GM12801 (cell line): Measurements from ENCODE around the gene VPS72.

Source experiments
- CTCF ChIP-seq: IDR thresholded peaks from one replicate; pipeline ENCODE4 v1.5.1; 2011; ENCODE audit warnings: control low read depth; ENCODE audit not compliant: insufficient read length; ENCODE audit errors: extremely low read depth

The VPS72 gene

GRCh38 chr1:151193304-151193703 lies 3.3 kb upstream of the VPS72 start:
- TF ChIP-seq CTCF: no peak

- no peak for TF ChIP-seq CTCF
These were observed 2.0 kb upstream of the VPS72 start for GRCh38 chr1:151192047-151192446.

- TF ChIP-seq CTCF: no peak
These were observed 2.8 kb downstream of the VPS72 start for GRCh38 chr1:151187205-151187604.

- TF ChIP-seq CTCF: no peak
These were observed 5.8 kb downstream of the VPS72 start for GRCh38 chr1:151184211-151184610.

- TF ChIP-seq CTCF: no peak
These were observed 13.4 kb downstream of the VPS72 start for GRCh38 chr1:151176514-151177045.

- no peak for TF ChIP-seq CTCF
These were observed 14.1 kb downstream of the VPS72 start, which contains the start of gene TMOD4 for GRCh38 chr1:151175863-151176262. TMOD4 (minus strand) TSS chr1:151175981; CDS start chr1:151174875, 1,106 bp downstream.

- no peak for TF ChIP-seq CTCF
These were observed 14.8 kb downstream of the VPS72 start for GRCh38 chr1:151175041-151175741.
